H1 (cell line): ENCODE data around the gene ACBD4. TPM values are rescaled to one million over a fixed set of nuclear protein-coding genes. Genes with fewer than 3 reads are reported as not detected.
A peak's percentile ranks its signal among the peaks of the same experiment; 100 is the strongest.

Experiments used
- CTCF ChIA-PET: fragments of 300-600 bp; sonication (Branson Sonifier 250); formaldehyde crosslinking; loops from one replicate; lab custom pipeline; 2021; ENCODE audit not compliant: partially characterized antibody; lab: Charles Lee
- POLR2A ChIA-PET: fragments of 300-600 bp; sonication (Branson Sonifier 250); formaldehyde crosslinking; loops from one replicate; lab custom pipeline; 2021; ENCODE audit warnings: inconsistent platforms; ENCODE audit not compliant: partially characterized antibody; lab: Charles Lee
- DNase-seq, 2 experiments: peaks; one replicate each; pipeline versions ENCODE4 v3.0.0 to v3.0.0-alpha.2; 2010 to 2022; ENCODE audit warnings: low spot score in 2 of 2, low read depth in 1 of 2, mixed read lengths in 1 of 2
- FAIRE-seq: peaks from 2 replicates; lab custom pipeline; 2011; peaks lifted over from hg19 to GRCh38; lab: Jason Lieb, UNC
- H2AFZ ChIP-seq: 2 replicates; pipeline ENCODE4 v1.8.1; 2012; ENCODE audit warnings: low read length, inconsistent platforms
- H2AK5ac ChIP-seq: 2 replicates; pipeline ENCODE4 v1.6.1; 2013; ENCODE audit warnings: low read depth, low read length
- H2BK120ac ChIP-seq: replicated peaks from 2 replicates; pipeline ENCODE3; 2013; ENCODE audit warnings: low read depth, low read length, inconsistent platforms
- H2BK12ac ChIP-seq: 2 replicates; pipeline ENCODE4 v1.6.1; 2013; ENCODE audit warnings: low read depth, low read length
- H2BK15ac ChIP-seq: 2 replicates; pipeline ENCODE4 v1.6.1; 2013; ENCODE audit warnings: low read length
- H2BK20ac ChIP-seq: 2 replicates; pipeline ENCODE4 v1.6.1; 2013; ENCODE audit warnings: low read length
- H2BK5ac ChIP-seq: 2 replicates; pipeline ENCODE4 v1.6.1; 2013; ENCODE audit warnings: low read depth, low read length
- H3K14ac ChIP-seq: 2 replicates; pipeline ENCODE4 v1.6.1; 2013; ENCODE audit warnings: inconsistent platforms; ENCODE audit not compliant: insufficient read length
- H3K18ac ChIP-seq: 2 replicates; pipeline ENCODE4 v1.6.1; 2013; ENCODE audit warnings: low read length; ENCODE audit errors: extremely low read depth
- H3K23ac ChIP-seq: 2 replicates; pipeline ENCODE4 v1.6.1; 2013; ENCODE audit warnings: inconsistent platforms; ENCODE audit not compliant: insufficient read length
- H3K23me2 ChIP-seq: 2 replicates; pipeline ENCODE4 v1.6.1; 2013; ENCODE audit warnings: low read depth, low read length
- H3K27ac ChIP-seq: 2 replicates; pipeline ENCODE4 v1.6.1; 2011; ENCODE audit warnings: low read depth, low read length, inconsistent platforms
- H3K27me3 ChIP-seq, 4 experiments: replicated peaks in 1 of 4; 1 replicate in 1 of 4; 2 replicates in 3 of 4; pipeline versions ENCODE4 v1.6.1 to v1.8.1; 2011 to 2013; ENCODE audit warnings: low read length in 3 of 4, mild to moderate bottlenecking in 3 of 4, inconsistent platforms in 2 of 4, mixed read lengths in 2 of 4, moderate library complexity in 1 of 4; ENCODE audit not compliant: control insufficient read depth in 3 of 4, insufficient read depth in 3 of 4; ENCODE audit errors: extremely low read depth in 1 of 4
- H3K36me3 ChIP-seq, 4 experiments: 2 replicates each; pipeline versions ENCODE4 v1.6.1 to v1.8.1; 2011 to 2013; ENCODE audit warnings: mild to moderate bottlenecking in 4 of 4, low read length in 3 of 4, moderate library complexity in 2 of 4, control low read depth in 1 of 4, inconsistent platforms in 1 of 4; ENCODE audit not compliant: insufficient read depth in 4 of 4, control insufficient read depth in 2 of 4
- H3K4ac ChIP-seq: replicated peaks from 2 replicates; pipeline ENCODE3; 2013; ENCODE audit warnings: low read length, low read depth, mixed read lengths, inconsistent platforms; ENCODE audit not compliant: insufficient read length
- H3K4me1 ChIP-seq, 4 experiments: replicated peaks in 1 of 4; 1 replicate in 1 of 4; 2 replicates in 3 of 4; pipeline versions ENCODE4 v1.6.1 to v1.8.1; 2011 to 2013; ENCODE audit warnings: low read length in 3 of 4, inconsistent platforms in 2 of 4, mixed read lengths in 1 of 4; ENCODE audit not compliant: insufficient read depth in 4 of 4, control insufficient read depth in 3 of 4
- H3K4me2 ChIP-seq, 2 experiments: 2 replicates each; pipeline versions ENCODE4 v1.6.1 to v1.8.1; 2011 to 2013; ENCODE audit warnings: low read depth in 2 of 2, low read length in 2 of 2, control low read depth in 1 of 2, inconsistent platforms in 1 of 2, mild to moderate bottlenecking in 1 of 2; ENCODE audit not compliant: insufficient read depth in 1 of 2
- H3K4me3 ChIP-seq, 4 experiments: fragments of 200-600, 300-600 bp in 1 of 4; sonication (generic), shearing (Covaris generic), sonication (Bioruptor Twin) in 1 of 4; 2 replicates each; pipeline versions ENCODE4 v1.5.1 to v1.8.1; 2011 to 2016; ENCODE audit warnings: low read length in 4 of 4, low read depth in 3 of 4, control low read depth in 2 of 4, inconsistent platforms in 2 of 4, mild to moderate bottlenecking in 2 of 4, mixed read lengths in 1 of 4, moderate library complexity in 1 of 4; ENCODE audit not compliant: insufficient read depth in 2 of 4; ENCODE audit errors: extremely low read depth in 1 of 4
- H3K56ac ChIP-seq: replicated peaks from 2 replicates; pipeline ENCODE3; 2013; ENCODE audit warnings: low read depth, mild to moderate bottlenecking, mixed read lengths, low read length, inconsistent platforms; ENCODE audit not compliant: insufficient read length
- H3K79me1 ChIP-seq: 2 replicates; pipeline ENCODE4 v1.6.1; 2013; ENCODE audit warnings: low read depth, low read length, control low read depth
- H3K79me2 ChIP-seq, 2 experiments: 2 replicates each; pipeline versions ENCODE4 v1.6.1 to v1.8.1; 2012 to 2013; ENCODE audit warnings: low read length in 2 of 2, mild to moderate bottlenecking in 2 of 2, inconsistent platforms in 1 of 2; ENCODE audit not compliant: insufficient read depth in 2 of 2, control insufficient read depth in 1 of 2
- H3K9ac ChIP-seq, 4 experiments: replicated peaks in 1 of 4; 1 replicate in 1 of 4; 2 replicates in 3 of 4; pipeline versions ENCODE4 v1.6.1 to v1.8.1; 2011 to 2013; ENCODE audit warnings: low read depth in 3 of 4, low read length in 3 of 4, control low read depth in 2 of 4, mild to moderate bottlenecking in 2 of 4, moderate library complexity in 2 of 4, inconsistent platforms in 1 of 4; ENCODE audit errors: extremely low read depth in 1 of 4
- H3K9me3 ChIP-seq, 2 experiments: 2 replicates each; pipeline versions ENCODE4 v1.6.1 to v1.8.1; 2012 to 2013; ENCODE audit warnings: mild to moderate bottlenecking in 2 of 2, moderate library complexity in 2 of 2, control low read depth in 1 of 2, inconsistent platforms in 1 of 2, low read depth in 1 of 2, low read length in 1 of 2, mixed read lengths in 1 of 2; ENCODE audit not compliant: insufficient read depth in 2 of 2
- H4K20me1 ChIP-seq, 2 experiments: replicated peaks in 1 of 2; 2 replicates each; pipeline versions ENCODE3 to v1.8.1; 2011 to 2013; ENCODE audit warnings: inconsistent platforms in 2 of 2, low read length in 2 of 2, mild to moderate bottlenecking in 1 of 2; ENCODE audit not compliant: insufficient read depth in 2 of 2, control insufficient read depth in 1 of 2
- H4K5ac ChIP-seq: 2 replicates; pipeline ENCODE4 v1.6.1; 2013; ENCODE audit warnings: low read length, low read depth, mixed read lengths, inconsistent platforms; ENCODE audit not compliant: insufficient read length
- H4K8ac ChIP-seq: 2 replicates; pipeline ENCODE4 v1.8.0; 2013; ENCODE audit warnings: mild to moderate bottlenecking, moderate library complexity, low read length, inconsistent platforms; ENCODE audit not compliant: insufficient read depth; ENCODE audit errors: extremely low read depth
- H4K91ac ChIP-seq: replicated peaks from 2 replicates; pipeline ENCODE3; 2013; ENCODE audit warnings: low read length, mixed read lengths, inconsistent platforms; ENCODE audit not compliant: insufficient read length
- ATF2 ChIP-seq: IDR thresholded peaks from 2 replicates; pipeline ENCODE4 v1.6.1; 2012; ENCODE audit warnings: low read length, inconsistent platforms
- CBX5 ChIP-seq: fragments of 300-800, 300-1000 bp; sonication (generic); IDR thresholded peaks from 2 replicates; pipeline ENCODE4 v1.7.1; 2016; ENCODE audit warnings: antibody characterized with exemption, low read length, low read depth
- CEBPB ChIP-seq: IDR thresholded peaks from 2 replicates; pipeline ENCODE4 v1.6.1; 2012; ENCODE audit warnings: low read depth, low read length
- CTBP2 ChIP-seq: IDR thresholded peaks from 2 replicates; pipeline ENCODE4 v1.7.0; 2011; ENCODE audit warnings: borderline replicate concordance, mild to moderate bottlenecking, moderate library complexity, mixed read lengths, low read length; ENCODE audit not compliant: insufficient read depth, insufficient read length
- MAX ChIP-seq: IDR thresholded peaks from 2 replicates; pipeline ENCODE4 v1.6.1; 2012; ENCODE audit warnings: inconsistent platforms
- NANOG ChIP-seq: IDR thresholded peaks from 2 replicates; pipeline ENCODE4 v1.6.1; 2011; ENCODE audit warnings: low read length, low read depth, mild to moderate bottlenecking, inconsistent platforms; ENCODE audit not compliant: insufficient read depth, poor library complexity, severe bottlenecking
- SAP30 ChIP-seq: fragments of 300-600 bp; sonication (generic); IDR thresholded peaks from 2 replicates; pipeline ENCODE4 v1.7.1; 2012; ENCODE audit warnings: low read length, moderate library complexity, mild to moderate bottlenecking, inconsistent platforms; ENCODE audit not compliant: insufficient read depth, insufficient replicate concordance
- SP1 ChIP-seq: IDR thresholded peaks from 2 replicates; pipeline ENCODE4 v1.6.1; 2011; ENCODE audit warnings: low read depth, low read length
- SUZ12 ChIP-seq: fragments of 200-600 bp; sonication (generic); IDR thresholded peaks from 2 replicates; pipeline ENCODE4 v1.6.1; 2012; ENCODE audit warnings: mild to moderate bottlenecking, inconsistent platforms, low read length, moderate library complexity, mixed read lengths
- TAF1 ChIP-seq: IDR thresholded peaks from 2 replicates; pipeline ENCODE4 v1.6.1; 2011; ENCODE audit warnings: mild to moderate bottlenecking, low read depth, low read length
- TAF7 ChIP-seq: optimal IDR thresholded peaks from 2 replicates; pipeline ENCODE3; 2011; ENCODE audit warnings: low read depth, mild to moderate bottlenecking, inconsistent platforms, low read length, moderate library complexity, borderline replicate concordance
- WGBS, 2 experiments: shearing (Covaris generic) in 1 of 2; methylation state at CpG; one replicate each; pipeline versions ENCODE4 v1.1.6 to v1.1.7; 2013 to 2015; ENCODE audit warnings: low lambda C conversion rate in 2 of 2, mixed read lengths in 2 of 2, inconsistent platforms in 1 of 2, low coverage in 1 of 2, missing lambda C conversion rate in 1 of 2; ENCODE audit not compliant: insufficient replicate concordance in 2 of 2, insufficient coverage in 1 of 2, insufficient read length in 1 of 2; ENCODE audit errors: extremely low coverage in 1 of 2, missing lambda C conversion rate in 1 of 2; 5-methylcytosine and 5-hydroxymethylcytosine counted together
- polyA plus RNA-seq, 7 experiments: library from polyadenylated mRNA; depleted of rRNA in 3 of 7; stranded (reverse) in 5 of 7; unstranded in 2 of 7; fragments of >200 nt in 5 of 7; fragments of 200-250 nt in 2 of 7; gene quantifications; 1 replicate in 5 of 7; 2 replicates in 1 of 7; 4 replicates in 1 of 7; pipeline versions ENCODE4 v1.2.1 to v1.2.3, GENCODE V29; 2011 to 2013; ENCODE audit warnings: missing spikeins in 2 of 7, mixed read lengths in 2 of 7
- total RNA-seq: library from RNA; stranded (reverse); fragmentation: NEBNext Ultra II Directional; extraction: Animal tissue kit (Norgen Biotek cat#: 25700); gene quantifications from 2 replicates; pipeline ENCODE4 v1.2.1, GENCODE V29; 2021

ACBD4 gene
- total and polyA plus RNA-seq, 2 of the 8 experiments (the other 6 are each of a cell fraction or from before 2014, with no cell fraction given), result 7.3 to 10.7 TPM

- Histone ChIP-seq H2BK20ac (no peak overlapping the region), H3K79me1 (no peaks in the 10 kb centered on the region), H4K20me1 (no peaks in the 10 kb centered on the region), H3K4me1 (peaks cover 4 to 6% (median 6%) of the 10 kb centered on the region in 4 experiments), H3K4me2 (no peak overlapping the region), H2BK15ac (no peak overlapping the region), H3K18ac (no peak overlapping the region), H3K56ac (no peak overlapping the region), H3K4me3 (no peak overlapping the region), H4K91ac (no peak overlapping the region), H2BK12ac (0 out of 2 replicates have a peak overlapping the region, but pooled peaks have one; percentile 11), H3K23ac (no peak overlapping the region), H2BK5ac (no peak overlapping the region), H4K5ac (no peak overlapping the region), H2AFZ (peak overlapping the region; percentile 0; the same call in 1 of the 2 replicates), H3K14ac (no peak overlapping the region), H2AK5ac (peak overlapping the region; percentile 88; the same call in 1 of the 2 replicates), H3K27ac (no peak overlapping the region), H3K27me3 (no peaks in the 10 kb centered on the region), H3K9ac (no peak overlapping the region), H3K23me2 (no peaks in the 10 kb centered on the region), H2BK120ac (no peak overlapping the region), H3K79me2 (no peaks in the 10 kb centered on the region), H4K8ac (no peak overlapping the region), H3K4ac (no peak overlapping the region), H3K9me3 (no peaks in the 10 kb centered on the region), H3K36me3 (no peaks in the 10 kb centered on the region)
- FAIRE-seq (no peak), DNase-seq (no peak)
- CTCF ChIA-PET, result interaction anchor here (0.6 to 2.6 kb wide), 3 partner anchors 27 to 52 kb away, joined by 3 to 17 read pairs (median 12); partner anchors contain the start of gene ACBD4
- POLR2A ChIA-PET, result interaction anchor here (2.0 to 26.8 kb wide), 3 partner anchors 8 to 24 kb away, joined by 6 to 1076 read pairs (median 7); partner anchors contain the start of genes HEXIM1 and HEXIM2
- 88% methylated on average over 7 of the region's 7 CpGs; no CpG with 5 or more reads in 1 of the 2 experiments for WGBS, 2 experiments
- TF ChIP-seq TAF7 (no peak), SAP30 (no peak), SP1 (no peak), NANOG (no peak), CTBP2 (no peak), MAX (no peak), TAF1 (no peak), CBX5 (no peak), ATF2 (no peak), CEBPB (no peak), SUZ12 (no peak)
Measured at GRCh38 chr17:45177563-45177962, 42.1 kb downstream of the ACBD4 start.
